ENCODE data around the gene RO60.

DNA sequence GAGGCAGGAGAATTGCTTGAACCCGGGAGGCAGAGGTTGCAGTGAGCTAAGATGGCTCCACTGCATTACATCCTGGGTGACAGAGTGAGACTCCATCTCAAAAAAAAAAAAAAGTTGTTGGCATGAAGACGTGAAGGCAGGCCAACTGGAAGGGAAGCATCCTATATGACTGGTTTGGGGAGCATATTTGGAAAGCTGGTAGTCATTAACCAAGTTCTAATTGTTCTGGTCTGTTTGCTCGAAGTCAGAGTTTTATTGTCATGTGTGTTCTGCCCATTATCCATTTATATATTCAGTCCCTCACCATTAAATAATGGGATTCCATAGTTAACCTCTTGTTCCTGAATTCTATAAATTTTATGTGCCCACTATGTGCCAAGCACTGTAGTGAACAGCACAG lies 49.1 kb downstream of the RO60 start:
- TF ChIP-seq, protein P1, sequence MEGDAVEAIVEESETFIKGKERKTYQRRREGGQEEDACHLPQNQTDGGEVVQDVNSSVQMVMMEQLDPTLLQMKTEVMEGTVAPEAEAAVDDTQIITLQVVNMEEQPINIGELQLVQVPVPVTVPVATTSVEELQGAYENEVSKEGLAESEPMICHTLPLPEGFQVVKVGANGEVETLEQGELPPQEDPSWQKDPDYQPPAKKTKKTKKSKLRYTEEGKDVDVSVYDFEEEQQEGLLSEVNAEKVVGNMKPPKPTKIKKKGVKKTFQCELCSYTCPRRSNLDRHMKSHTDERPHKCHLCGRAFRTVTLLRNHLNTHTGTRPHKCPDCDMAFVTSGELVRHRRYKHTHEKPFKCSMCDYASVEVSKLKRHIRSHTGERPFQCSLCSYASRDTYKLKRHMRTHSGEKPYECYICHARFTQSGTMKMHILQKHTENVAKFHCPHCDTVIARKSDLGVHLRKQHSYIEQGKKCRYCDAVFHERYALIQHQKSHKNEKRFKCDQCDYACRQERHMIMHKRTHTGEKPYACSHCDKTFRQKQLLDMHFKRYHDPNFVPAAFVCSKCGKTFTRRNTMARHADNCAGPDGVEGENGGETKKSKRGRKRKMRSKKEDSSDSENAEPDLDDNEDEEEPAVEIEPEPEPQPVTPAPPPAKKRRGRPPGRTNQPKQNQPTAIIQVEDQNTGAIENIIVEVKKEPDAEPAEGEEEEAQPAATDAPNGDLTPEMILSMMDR (conservative IDR thresholded peaks at IDR 0.05; ENCODE audit: low read depth, low read length): no peak
- TF ChIP-seq EZH2 (IDR thresholded peaks at IDR 0.05; ENCODE audit: borderline replicate concordance, low read depth, low read length, poor library complexity, severe bottlenecking): no peak
